Neural cell (in vitro differentiated cells): Measurements from ENCODE around the gene MYOG.

ENCODE experiments used
- CTCF ChIP-seq: fragments of 450-650 bp; IDR thresholded peaks from 2 replicates; pipeline ENCODE4 v1.5.1; 2014; ENCODE audit warnings: antibody characterized with exemption, mild to moderate bottlenecking, moderate library complexity; ENCODE audit not compliant: poor library complexity, severe bottlenecking
- EP300 ChIP-seq: fragments of 450-650 bp; conservative IDR thresholded peaks from 2 replicates; pipeline ENCODE4 v1.6.1; 2014; ENCODE audit warnings: antibody characterized with exemption, mild to moderate bottlenecking, moderate library complexity; ENCODE audit not compliant: poor library complexity, severe bottlenecking
- EZH2 ChIP-seq: fragments of 200-600, 300-800 bp; shearing (Covaris generic), sonication (generic); IDR thresholded peaks from 2 replicates; pipeline ENCODE4 v1.6.1; 2014; ENCODE audit warnings: antibody characterized with exemption, low read length, borderline replicate concordance, mild to moderate bottlenecking; ENCODE audit not compliant: insufficient read depth, poor library complexity, severe bottlenecking
- POLR2AphosphoS5 ChIP-seq: IDR thresholded peaks from 2 replicates; pipeline ENCODE4 v1.6.1; 2012
- REST ChIP-seq: IDR thresholded peaks from 2 replicates; pipeline ENCODE4 v1.6.1; 2012; ENCODE audit warnings: borderline replicate concordance
- TAF1 ChIP-seq: IDR thresholded peaks from 2 replicates; pipeline ENCODE4 v1.6.1; 2012; ENCODE audit warnings: low read depth

DNA sequence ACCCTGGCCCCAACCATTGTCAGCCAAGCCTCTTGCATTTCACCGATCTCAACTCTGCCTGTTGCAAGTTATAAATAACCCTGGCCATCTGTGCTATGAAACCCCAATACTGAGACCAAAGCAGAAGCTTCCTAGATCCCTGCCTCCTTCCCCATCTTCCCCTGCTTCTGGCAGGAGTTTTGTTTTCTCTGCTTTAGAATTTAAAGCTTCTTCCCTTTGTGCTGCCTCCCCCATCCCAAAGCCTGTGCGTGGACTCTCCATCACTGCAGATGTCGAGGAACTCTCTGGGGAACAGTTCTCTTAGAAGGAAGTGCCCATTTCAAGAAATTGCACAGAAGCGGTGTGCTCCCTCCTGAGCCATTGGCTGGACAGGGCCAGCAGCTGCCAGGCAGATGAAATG, 17.4 kb upstream of the MYOG start:
- TF ChIP-seq EP300: no peak
- TF ChIP-seq CTCF: no peak
- TF ChIP-seq POLR2AphosphoS5: no peak
- no peak for TF ChIP-seq REST
- TF ChIP-seq TAF1: no peak
- TF ChIP-seq EZH2: no peak
